HT1080 (cell line): ENCODE results near the gene SEZ6L2. TPM values are rescaled to one million over a fixed set of nuclear protein-coding genes. Genes with fewer than 3 reads are reported as not detected.
"Not testable (repeated sequence)": the region's sequence is repeated elsewhere in the genome, so short reads cannot be mapped to it uniquely, and the experiment has no call there.

Experiments used
- DNase-seq: peaks from one replicate; pipeline ENCODE4 v3.0.0-alpha.2; 2015; ENCODE audit warnings: low read depth
- polyA plus RNA-seq, 2 experiments: library from polyadenylated mRNA; depleted of rRNA; stranded (reverse); fragments of >200 nt; gene quantifications; 2 replicates each; pipeline ENCODE4 v1.2.3, GENCODE V29; 2015
- total RNA-seq: library from RNA; depleted of rRNA; stranded (reverse); fragments of >200 nt; shearing (Covaris generic); gene quantifications from 2 replicates; pipeline ENCODE4 v1.2.3, GENCODE V29; 2014; rRNA removed

SEZ6L2 gene
- total RNA-seq = 1.5 and 2.6 TPM in 2 replicates
- polyA plus RNA-seq (2015; cell fraction: cytosol; rRNA removed) = 10.6 and 12.0 TPM in 2 replicates
- 31.4 and 37.9 TPM in 2 replicates for polyA plus RNA-seq (2015; cell fraction: nucleus; rRNA removed)

GRCh38 chr16:29899516-29900101 lies at the start of gene SEZ6L2:
TSS of gene SEZ6L2 (minus strand) at chr16:29899550. CDS start at chr16:29899019, 531 bp downstream.
- DNase-seq = peak; percentile 91

GRCh38 chr16:29947897-29948296 lies 48.5 kb upstream of the SEZ6L2 start:
- no peak for DNase-seq

- DNase-seq = peak; percentile 100
These were observed 44.8 kb upstream of the SEZ6L2 start for GRCh38 chr16:29943846-29944799.

GRCh38 chr16:29940656-29941055 lies 41.3 kb upstream of the SEZ6L2 start:
- DNase-seq = no peak

GRCh38 chr16:29931750-29932149 lies 32.4 kb upstream of the SEZ6L2 start:
- not testable (repeated sequence) for DNase-seq

GRCh38 chr16:29927070-29927905 lies 27.9 kb upstream of the SEZ6L2 start:
- DNase-seq = no peak

GRCh38 chr16:29926711-29927052 lies 27.3 kb upstream of the SEZ6L2 start:
- DNase-seq = no peak

GRCh38 chr16:29925781-29926710 lies 26.7 kb upstream of the SEZ6L2 start, which contains the start of gene KCTD13:
TSS of gene KCTD13 (minus strand) at chr16:29926226. CDS start at chr16:29926033, 193 bp downstream.
- peak; percentile 85 for DNase-seq

GRCh38 chr16:29925105-29925756 lies 25.9 kb upstream of the SEZ6L2 start:
- no peak for DNase-seq

- no peak for DNase-seq
These were observed 23.7 kb upstream of the SEZ6L2 start for GRCh38 chr16:29922986-29923501.

GRCh38 chr16:29922326-29922725 lies 23.0 kb upstream of the SEZ6L2 start:
- no peak for DNase-seq

GRCh38 chr16:29921034-29921385 lies 21.7 kb upstream of the SEZ6L2 start:
- DNase-seq = no peak

GRCh38 chr16:29920288-29921033 lies 21.1 kb upstream of the SEZ6L2 start:
- DNase-seq = no peak

GRCh38 chr16:29916979-29917378 lies 17.6 kb upstream of the SEZ6L2 start:
- no peak for DNase-seq

GRCh38 chr16:29915590-29916247 lies 16.4 kb upstream of the SEZ6L2 start:
- DNase-seq = peak; percentile 45

- no peak for DNase-seq
These were observed 14.2 kb upstream of the SEZ6L2 start for GRCh38 chr16:29913514-29913913.

- DNase-seq = no peak
These were observed 12.7 kb upstream of the SEZ6L2 start for GRCh38 chr16:29912087-29912486.

GRCh38 chr16:29911676-29912010 lies 12.3 kb upstream of the SEZ6L2 start:
- no peak for DNase-seq
